Measurements from ENCODE around the gene SSH2.
"Not testable (repeated sequence)": the region's sequence is repeated elsewhere in the genome, so short reads cannot be mapped to it uniquely, and the experiment has no call there.

The SSH2 gene

GRCh38 chr17:29698019-29698777 is 231.8 kb downstream of the SSH2 start:
- no peak for DNase-seq

- no peak for DNase-seq
Observed at GRCh38 chr17:29697371-29697770, 232.7 kb downstream of the SSH2 start.

- DNase-seq = no peak
Observed at GRCh38 chr17:29694918-29695563, 235.0 kb downstream of the SSH2 start.

- no peak for DNase-seq
Observed at GRCh38 chr17:29693751-29694150, 236.3 kb downstream of the SSH2 start.

- DNase-seq = no peak
Observed at GRCh38 chr17:29687596-29687995, 242.4 kb downstream of the SSH2 start.

- no peak for DNase-seq
Observed at GRCh38 chr17:29686993-29687590, 242.9 kb downstream of the SSH2 start.

- no peak for DNase-seq
Observed at GRCh38 chr17:29683481-29683880, 246.5 kb downstream of the SSH2 start.

- DNase-seq = no peak
Observed at GRCh38 chr17:29682987-29683386, 247.0 kb downstream of the SSH2 start.

- no peak for DNase-seq
Observed at GRCh38 chr17:29682054-29682453, 248.0 kb downstream of the SSH2 start.

GRCh38 chr17:29677824-29678223 is 252.2 kb downstream of the SSH2 start:
- DNase-seq = no peak

- DNase-seq = no peak
Observed at GRCh38 chr17:29677221-29677791, 252.7 kb downstream of the SSH2 start.

GRCh38 chr17:29675961-29676360 is 254.1 kb downstream of the SSH2 start:
- not testable (repeated sequence) for DNase-seq

GRCh38 chr17:29674281-29674680 is 255.7 kb downstream of the SSH2 start:
- no peak for DNase-seq

- DNase-seq = no peak
Observed at GRCh38 chr17:29671661-29672060, 258.4 kb downstream of the SSH2 start.

GRCh38 chr17:29669266-29669665 is 260.8 kb downstream of the SSH2 start:
- no peak for DNase-seq

- no peak for DNase-seq
Observed at GRCh38 chr17:29667969-29668368, 262.1 kb downstream of the SSH2 start.

GRCh38 chr17:29665481-29665810 is 264.6 kb downstream of the SSH2 start:
- DNase-seq = no peak

- no peak for DNase-seq
Observed at GRCh38 chr17:29664743-29665480, 265.1 kb downstream of the SSH2 start.

GRCh38 chr17:29663155-29663554 is 266.9 kb downstream of the SSH2 start:
- DNase-seq = peak in 1 of 2 experiments; percentile 6

GRCh38 chr17:29661213-29661612 is 268.8 kb downstream of the SSH2 start:
- no peak for DNase-seq

- DNase-seq = no peak
Observed at GRCh38 chr17:29659155-29659554, 270.9 kb downstream of the SSH2 start.

- DNase-seq = no peak
Observed at GRCh38 chr17:29655323-29655722, 274.7 kb downstream of the SSH2 start.

GRCh38 chr17:29653995-29654714 is 275.9 kb downstream of the SSH2 start:
- no peak for DNase-seq

All from NCI-H1930 (cell line).